B cell (primary cell): ENCODE measurements around the gene KCNJ12.
"Not testable (repeated sequence)": the region's sequence is repeated elsewhere in the genome, so short reads cannot be mapped to it uniquely, and the experiment has no call there.

Source experiments
- EZH2 ChIP-seq: IDR thresholded peaks from 2 replicates; pipeline ENCODE4 v1.6.1; 2012; ENCODE audit warnings: borderline replicate concordance, low read depth, mild to moderate bottlenecking, moderate library complexity, low read length; ENCODE audit not compliant: insufficient read depth, poor library complexity, severe bottlenecking
- TF ChIP-seq, protein P1 (sequence below): fragments of 200-600 bp; IDR thresholded peaks from one replicate; pipeline ENCODE4 v1.8.0; 2022; ENCODE audit warnings: antibody characterized with exemption, mild to moderate bottlenecking

DNA sequence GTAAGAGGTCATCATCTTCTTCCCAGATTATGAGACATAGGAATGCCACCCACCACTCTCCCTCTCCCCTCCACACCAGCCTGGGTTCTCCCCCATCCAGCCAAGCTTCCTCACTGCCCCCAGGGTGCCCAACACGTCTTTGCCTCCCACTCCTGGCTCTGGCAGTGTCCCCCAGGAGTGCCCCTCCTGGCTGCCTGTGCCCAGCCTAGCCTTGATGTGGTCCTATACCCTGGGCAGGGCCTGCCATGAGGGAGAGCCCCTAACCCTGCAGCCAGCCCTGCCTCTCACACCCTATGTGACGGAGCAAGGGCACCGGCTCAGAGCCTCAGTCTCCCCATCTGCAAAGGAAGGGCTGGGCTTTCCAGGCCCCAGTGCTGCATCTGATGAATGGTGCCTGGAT, 33.8 kb downstream of the KCNJ12 start:
- TF ChIP-seq, protein P1, sequence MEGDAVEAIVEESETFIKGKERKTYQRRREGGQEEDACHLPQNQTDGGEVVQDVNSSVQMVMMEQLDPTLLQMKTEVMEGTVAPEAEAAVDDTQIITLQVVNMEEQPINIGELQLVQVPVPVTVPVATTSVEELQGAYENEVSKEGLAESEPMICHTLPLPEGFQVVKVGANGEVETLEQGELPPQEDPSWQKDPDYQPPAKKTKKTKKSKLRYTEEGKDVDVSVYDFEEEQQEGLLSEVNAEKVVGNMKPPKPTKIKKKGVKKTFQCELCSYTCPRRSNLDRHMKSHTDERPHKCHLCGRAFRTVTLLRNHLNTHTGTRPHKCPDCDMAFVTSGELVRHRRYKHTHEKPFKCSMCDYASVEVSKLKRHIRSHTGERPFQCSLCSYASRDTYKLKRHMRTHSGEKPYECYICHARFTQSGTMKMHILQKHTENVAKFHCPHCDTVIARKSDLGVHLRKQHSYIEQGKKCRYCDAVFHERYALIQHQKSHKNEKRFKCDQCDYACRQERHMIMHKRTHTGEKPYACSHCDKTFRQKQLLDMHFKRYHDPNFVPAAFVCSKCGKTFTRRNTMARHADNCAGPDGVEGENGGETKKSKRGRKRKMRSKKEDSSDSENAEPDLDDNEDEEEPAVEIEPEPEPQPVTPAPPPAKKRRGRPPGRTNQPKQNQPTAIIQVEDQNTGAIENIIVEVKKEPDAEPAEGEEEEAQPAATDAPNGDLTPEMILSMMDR, result not testable (repeated sequence)
- not testable (repeated sequence) for TF ChIP-seq EZH2
